ENCODE results near the gene PAK4. TPM values are rescaled to one million over a fixed set of nuclear protein-coding genes. Genes with fewer than 3 reads are reported as not detected.
A peak's percentile ranks its signal among the peaks of the same experiment; 100 is the strongest.

PAK4 gene
- total and polyA plus RNA-seq, 2 of the 8 experiments (the other 6 are each of a cell fraction or from before 2014, with no cell fraction given): 50.7 to 64.4 TPM

DNA sequence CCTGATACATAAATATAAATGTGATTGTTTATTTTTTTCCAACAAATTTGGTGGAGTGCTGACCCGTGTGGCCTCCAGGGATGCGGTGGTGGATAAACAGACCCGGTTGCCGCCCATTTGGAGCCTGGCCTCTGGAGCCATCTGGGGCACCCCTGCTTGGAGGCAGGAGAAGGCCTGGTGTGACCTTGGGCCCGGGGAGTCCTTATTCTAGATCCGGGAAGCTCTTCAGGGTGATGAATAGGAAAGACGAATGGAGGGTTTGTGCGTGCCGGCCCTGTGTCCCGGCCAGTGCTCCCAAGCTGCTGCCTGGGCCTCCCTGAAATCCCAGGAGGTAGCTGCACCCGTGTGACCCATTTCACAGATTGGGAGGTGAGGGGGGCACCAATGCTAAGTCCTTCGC, 11.5 kb downstream of the PAK4 start:
- no peak overlapping the region for H4K5ac ChIP-seq (ENCODE audit: insufficient read length, low read depth, low read length)
- no peak overlapping the region for H3K9ac ChIP-seq (replicated peaks in 1 of 4; ENCODE audit: extremely low read depth in 1 of 4, low read depth in 3 of 4, low read length in 3 of 4)
- H3K23me2 ChIP-seq (ENCODE audit: low read depth, low read length): no peaks in the 10 kb centered on the region; the same call in 1 of the 2 replicates
- POLR2A ChIA-PET (ENCODE audit: partially characterized antibody): interaction anchor here (1.1 to 1.6 kb wide), 6 partner anchors 8 to 18 kb away, joined by 3 to 5 read pairs (median 4); partner anchors contain the start of gene PAK4
- WGBS, 2 experiments (ENCODE audit: extremely low coverage in 1 of 2, insufficient coverage in 1 of 2, insufficient read length in 1 of 2, insufficient replicate concordance in 2 of 2, low coverage in 1 of 2, low lambda C conversion rate in 2 of 2, missing lambda C conversion rate in 1 of 2): 92% methylated on average over 12 of the region's 12 CpGs; no CpG with 5 or more reads in 1 of the 2 experiments
- H3K4me1 ChIP-seq (replicated peaks in 1 of 4; ENCODE audit: control insufficient read depth in 3 of 4, insufficient read depth in 4 of 4, low read length in 3 of 4): peaks cover 21 to 59% (median 48%) of the 10 kb centered on the region in 4 experiments
- H2BK15ac ChIP-seq (ENCODE audit: low read length): no peak overlapping the region
- peaks cover 34% of the 10 kb centered on the region for H3K79me1 ChIP-seq (ENCODE audit: low read depth, low read length)
- peak overlapping the region; percentile 70 for H3K4ac ChIP-seq (replicated peaks; ENCODE audit: insufficient read length, low read depth, low read length)
- H2BK20ac ChIP-seq (ENCODE audit: low read length): no peak overlapping the region
- DNase-seq (ENCODE audit: low read depth in 1 of 2, low spot score in 2 of 2) (no peak), FAIRE-seq (no peak)
- no peak overlapping the region for H3K23ac ChIP-seq (ENCODE audit: insufficient read length)
- no peak overlapping the region for H4K91ac ChIP-seq (replicated peaks; ENCODE audit: insufficient read length, low read length)
- CTCF ChIA-PET (ENCODE audit: partially characterized antibody): interaction anchor here (1.1 to 2.7 kb wide), 4 partner anchors 11 to 29 kb away, joined by 3 to 8 read pairs (median 6); no protein-coding TSS in a partner anchor
- H3K14ac ChIP-seq (ENCODE audit: insufficient read length): no peak overlapping the region
- H3K9me3 ChIP-seq (ENCODE audit: insufficient read depth in 2 of 2, low read depth in 1 of 2, low read length in 1 of 2): no peaks in the 10 kb centered on the region
- H2AK5ac ChIP-seq (ENCODE audit: low read depth, low read length): no peak overlapping the region
- no peak overlapping the region; a peak in 1 of 4 replicates for H3K4me2 ChIP-seq (ENCODE audit: insufficient read depth in 1 of 2, low read depth in 2 of 2, low read length in 2 of 2)
- H3K56ac ChIP-seq (replicated peaks; ENCODE audit: insufficient read length, low read depth, low read length): no peak overlapping the region
- no peak overlapping the region for H3K4me3 ChIP-seq (ENCODE audit: extremely low read depth in 1 of 4, insufficient read depth in 2 of 4, low read depth in 3 of 4, low read length in 4 of 4)
- no peak overlapping the region for H2BK120ac ChIP-seq (replicated peaks; ENCODE audit: low read depth, low read length)
- no peak overlapping the region for H2BK5ac ChIP-seq (ENCODE audit: low read depth, low read length)
- H3K27ac ChIP-seq (ENCODE audit: low read depth, low read length): no peak overlapping the region
- peaks cover 0 to 94% of the 10 kb centered on the region in 2 experiments; a peak in 2 of 4 replicates for H3K79me2 ChIP-seq (ENCODE audit: control insufficient read depth in 1 of 2, insufficient read depth in 2 of 2, low read length in 2 of 2)
- H4K20me1 ChIP-seq (replicated peaks in 1 of 2; ENCODE audit: control insufficient read depth in 1 of 2, insufficient read depth in 2 of 2, low read length in 2 of 2): peaks cover 4 to 18% of the 10 kb centered on the region in 2 experiments
- no peak overlapping the region for H4K8ac ChIP-seq (ENCODE audit: extremely low read depth, insufficient read depth, low read length)
- no peaks in the 10 kb centered on the region for H3K27me3 ChIP-seq (replicated peaks in 1 of 4; ENCODE audit: control insufficient read depth in 3 of 4, extremely low read depth in 1 of 4, insufficient read depth in 3 of 4, low read length in 3 of 4)
- no peak overlapping the region for H3K18ac ChIP-seq (ENCODE audit: extremely low read depth, low read length)
- H2BK12ac ChIP-seq (ENCODE audit: low read depth, low read length): 0 out of 2 replicates have a peak overlapping the region, but pooled peaks have one; percentile 50
- no peaks in the 10 kb centered on the region for H3K36me3 ChIP-seq (ENCODE audit: control insufficient read depth in 2 of 4, insufficient read depth in 4 of 4, low read length in 3 of 4)
- H2AFZ ChIP-seq (ENCODE audit: low read length): no peak overlapping the region
- TF ChIP-seq CTBP2 (IDR thresholded peaks at IDR 0.05; ENCODE audit: borderline replicate concordance, insufficient read depth, insufficient read length, low read length) (no peak), KDM5A (IDR thresholded peaks at IDR 0.05; ENCODE audit: low read length) (no peak), TEAD4 (IDR thresholded peaks at IDR 0.05; ENCODE audit: low read depth, low read length) (no peak), FOSL1 (IDR thresholded peaks at IDR 0.05; ENCODE audit: insufficient read depth, low read depth, low read length) (no peak), RXRA (IDR thresholded peaks at IDR 0.05; ENCODE audit: insufficient read depth, low read depth, low read length) (no peak), SIN3A (conservative IDR thresholded peaks at IDR 0.05 in 1 of 2, IDR thresholded peaks at IDR 0.05 in 1 of 2; ENCODE audit: low read depth in 1 of 2, low read length in 2 of 2) (no peak), SP4 (IDR thresholded peaks at IDR 0.05; ENCODE audit: low read length) (no peak), RFX5 (IDR thresholded peaks at IDR 0.05; ENCODE audit: borderline replicate concordance, low read depth, low read length) (no peak), PHF8 (conservative IDR thresholded peaks at IDR 0.05; ENCODE audit: low read depth, low read length) (no peak), SIX5 (IDR thresholded peaks at IDR 0.05; ENCODE audit: low read depth, low read length) (no peak), CREB1 (IDR thresholded peaks at IDR 0.05) (no peak), KDM1A (IDR thresholded peaks at IDR 0.05; ENCODE audit: borderline replicate concordance, low read length) (no peak), POLR2A (IDR thresholded peaks at IDR 0.05; ENCODE audit: control extremely low read depth in 1 of 2, low read depth in 2 of 2, low read length in 2 of 2) (no peak)
- TF ChIP-seq, protein P1, sequence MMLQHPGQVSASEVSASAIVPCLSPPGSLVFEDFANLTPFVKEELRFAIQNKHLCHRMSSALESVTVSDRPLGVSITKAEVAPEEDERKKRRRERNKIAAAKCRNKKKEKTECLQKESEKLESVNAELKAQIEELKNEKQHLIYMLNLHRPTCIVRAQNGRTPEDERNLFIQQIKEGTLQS (IDR thresholded peaks at IDR 0.05; ENCODE audit: insufficient read depth, low read depth, low read length): no peak
